HCT116 (cell line): Measurements from ENCODE around the gene MIB2.

Experiments used
- CEBPB ChIP-seq: IDR thresholded peaks from 2 replicates; pipeline ENCODE4 v1.6.1; 2012; ENCODE audit warnings: low read depth
- CTCF ChIP-seq, 3 experiments: fragments of 200-600 bp in 1 of 3; sonication (generic) in 1 of 3; IDR thresholded peaks in 2 of 3; conservative IDR thresholded peaks in 1 of 3; 2 replicates each; pipeline ENCODE4 v1.5.1; 2012 to 2017; ENCODE audit warnings: low read depth in 2 of 3, low read length in 2 of 3, antibody characterized with exemption in 1 of 3, borderline replicate concordance in 1 of 3, control low read depth in 1 of 3, mild to moderate bottlenecking in 1 of 3, mixed read lengths in 1 of 3, mixed run types in 1 of 3, moderate library complexity in 1 of 3; ENCODE audit not compliant: insufficient read depth in 1 of 3
- EGR1 ChIP-seq: IDR thresholded peaks from 2 replicates; pipeline ENCODE4 v1.6.1; 2012; ENCODE audit warnings: low read depth
- EZH2 ChIP-seq: fragments of 200-600 bp; sonication (generic); IDR thresholded peaks from 2 replicates; pipeline ENCODE4 v1.6.1; 2017; ENCODE audit warnings: antibody characterized with exemption, mixed run types
- EZH2phosphoT487 ChIP-seq: fragments of 200-600 bp; IDR thresholded peaks from 2 replicates; pipeline ENCODE4 v1.6.1; 2018; ENCODE audit warnings: antibody characterized with exemption, borderline replicate concordance
- MAX ChIP-seq: IDR thresholded peaks from 2 replicates; pipeline ENCODE4 v1.6.1; 2012
- POLR2A ChIP-seq: IDR thresholded peaks from 2 replicates; pipeline ENCODE4 v1.7.0; 2011; ENCODE audit warnings: borderline replicate concordance; ENCODE audit not compliant: insufficient read depth, insufficient read length; ENCODE audit errors: extremely low read depth
- REST ChIP-seq: IDR thresholded peaks from 2 replicates; pipeline ENCODE4 v1.6.1; 2012; ENCODE audit warnings: low read depth
- ZNF274 ChIP-seq: fragments of 200-500 bp; sonication (Bioruptor generic); IDR thresholded peaks from 2 replicates; pipeline ENCODE4 v1.6.1; 2014; ENCODE audit warnings: mild to moderate bottlenecking, low read depth, low read length, inconsistent platforms

GRCh38 chr1:1583347-1584010 lies 31.8 kb upstream of the MIB2 start:
- TF ChIP-seq CTCF (IDR thresholded peaks at IDR 0.05 in 2 of 3, conservative IDR thresholded peaks at IDR 0.05 in 1 of 3; ENCODE audit: borderline replicate concordance in 1 of 3, insufficient read depth in 1 of 3, low read depth in 2 of 3, low read length in 2 of 3) (no peak), EGR1 (no peak), REST (no peak), EZH2 (no peak), EZH2phosphoT487 (no peak), CEBPB (no peak), POLR2A (no peak), ZNF274 (no peak), MAX (no peak)
